H1 (cell line): ENCODE results near the gene LRP5. TPM values are rescaled to one million over a fixed set of nuclear protein-coding genes. Genes with fewer than 3 reads are reported as not detected.

Source experiments
- EZH2 ChIP-seq: fragments of 200-600 bp; sonication (generic); IDR thresholded peaks from 2 replicates; pipeline ENCODE4 v1.7.1; 2012; ENCODE audit warnings: low read depth, mild to moderate bottlenecking, moderate library complexity, low read length, inconsistent platforms; ENCODE audit not compliant: severe bottlenecking
- GTF2F1 ChIP-seq: IDR thresholded peaks from 2 replicates; pipeline ENCODE4 v1.6.1; 2012; ENCODE audit warnings: low read depth, low read length, improper control_type of control experiment, borderline replicate concordance
- JUND ChIP-seq: IDR thresholded peaks from 2 replicates; pipeline ENCODE4 v1.6.1; 2011; ENCODE audit warnings: mild to moderate bottlenecking, improper control_type of control experiment, low read length
- POLR2A ChIP-seq, 2 experiments: IDR thresholded peaks; 1 replicate in 1 of 2; 2 replicates in 1 of 2; pipeline ENCODE4 v1.6.1; 2011; ENCODE audit warnings: low read depth in 2 of 2, low read length in 2 of 2, mild to moderate bottlenecking in 2 of 2; ENCODE audit errors: control extremely low read depth in 1 of 2
- RBBP5 ChIP-seq: IDR thresholded peaks from 2 replicates; pipeline ENCODE4 v1.7.1; 2012; ENCODE audit warnings: low read depth, mild to moderate bottlenecking, inconsistent platforms, low read length, moderate library complexity, borderline replicate concordance
- USF2 ChIP-seq: IDR thresholded peaks from 2 replicates; pipeline ENCODE4 v1.6.1; 2011; ENCODE audit warnings: low read length, improper control_type of control experiment
- polyA plus RNA-seq, 7 experiments: library from polyadenylated mRNA; depleted of rRNA in 3 of 7; stranded (reverse) in 5 of 7; unstranded in 2 of 7; fragments of >200 nt in 5 of 7; fragments of 200-250 nt in 2 of 7; gene quantifications; 1 replicate in 5 of 7; 2 replicates in 1 of 7; 4 replicates in 1 of 7; pipeline versions ENCODE4 v1.2.1 to v1.2.3, GENCODE V29; 2011 to 2013; ENCODE audit warnings: missing spikeins in 2 of 7, mixed read lengths in 2 of 7
- total RNA-seq: library from RNA; stranded (reverse); fragmentation: NEBNext Ultra II Directional; extraction: Animal tissue kit (Norgen Biotek cat#: 25700); gene quantifications from 2 replicates; pipeline ENCODE4 v1.2.1, GENCODE V29; 2021
- TF ChIP-seq, protein P1 (sequence below): IDR thresholded peaks from 2 replicates; pipeline ENCODE4 v1.6.1; 2011; ENCODE audit warnings: low read depth, mild to moderate bottlenecking, low read length; ENCODE audit not compliant: insufficient read depth
- TF ChIP-seq, protein P2 (sequence below): fragments of 300-600 bp; sonication (generic); IDR thresholded peaks from 2 replicates; pipeline ENCODE4 v1.7.1; 2012; ENCODE audit warnings: low read length, moderate library complexity, mild to moderate bottlenecking, inconsistent platforms; ENCODE audit not compliant: insufficient replicate concordance

Gene LRP5
- total and polyA plus RNA-seq, 2 of the 8 experiments (the other 6 are each of a cell fraction or from before 2014, with no cell fraction given), result 19.0 to 38.9 TPM

- TF ChIP-seq, protein P1, sequence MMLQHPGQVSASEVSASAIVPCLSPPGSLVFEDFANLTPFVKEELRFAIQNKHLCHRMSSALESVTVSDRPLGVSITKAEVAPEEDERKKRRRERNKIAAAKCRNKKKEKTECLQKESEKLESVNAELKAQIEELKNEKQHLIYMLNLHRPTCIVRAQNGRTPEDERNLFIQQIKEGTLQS, result no peak
- TF ChIP-seq USF2 (no peak), JUND (no peak), EZH2 (no peak), GTF2F1 (no peak), RBBP5 (no peak), POLR2A (IDR thresholded peaks at IDR 0.05; ENCODE audit: control extremely low read depth in 1 of 2, low read depth in 2 of 2, low read length in 2 of 2) (no peak)
- TF ChIP-seq, protein P2, sequence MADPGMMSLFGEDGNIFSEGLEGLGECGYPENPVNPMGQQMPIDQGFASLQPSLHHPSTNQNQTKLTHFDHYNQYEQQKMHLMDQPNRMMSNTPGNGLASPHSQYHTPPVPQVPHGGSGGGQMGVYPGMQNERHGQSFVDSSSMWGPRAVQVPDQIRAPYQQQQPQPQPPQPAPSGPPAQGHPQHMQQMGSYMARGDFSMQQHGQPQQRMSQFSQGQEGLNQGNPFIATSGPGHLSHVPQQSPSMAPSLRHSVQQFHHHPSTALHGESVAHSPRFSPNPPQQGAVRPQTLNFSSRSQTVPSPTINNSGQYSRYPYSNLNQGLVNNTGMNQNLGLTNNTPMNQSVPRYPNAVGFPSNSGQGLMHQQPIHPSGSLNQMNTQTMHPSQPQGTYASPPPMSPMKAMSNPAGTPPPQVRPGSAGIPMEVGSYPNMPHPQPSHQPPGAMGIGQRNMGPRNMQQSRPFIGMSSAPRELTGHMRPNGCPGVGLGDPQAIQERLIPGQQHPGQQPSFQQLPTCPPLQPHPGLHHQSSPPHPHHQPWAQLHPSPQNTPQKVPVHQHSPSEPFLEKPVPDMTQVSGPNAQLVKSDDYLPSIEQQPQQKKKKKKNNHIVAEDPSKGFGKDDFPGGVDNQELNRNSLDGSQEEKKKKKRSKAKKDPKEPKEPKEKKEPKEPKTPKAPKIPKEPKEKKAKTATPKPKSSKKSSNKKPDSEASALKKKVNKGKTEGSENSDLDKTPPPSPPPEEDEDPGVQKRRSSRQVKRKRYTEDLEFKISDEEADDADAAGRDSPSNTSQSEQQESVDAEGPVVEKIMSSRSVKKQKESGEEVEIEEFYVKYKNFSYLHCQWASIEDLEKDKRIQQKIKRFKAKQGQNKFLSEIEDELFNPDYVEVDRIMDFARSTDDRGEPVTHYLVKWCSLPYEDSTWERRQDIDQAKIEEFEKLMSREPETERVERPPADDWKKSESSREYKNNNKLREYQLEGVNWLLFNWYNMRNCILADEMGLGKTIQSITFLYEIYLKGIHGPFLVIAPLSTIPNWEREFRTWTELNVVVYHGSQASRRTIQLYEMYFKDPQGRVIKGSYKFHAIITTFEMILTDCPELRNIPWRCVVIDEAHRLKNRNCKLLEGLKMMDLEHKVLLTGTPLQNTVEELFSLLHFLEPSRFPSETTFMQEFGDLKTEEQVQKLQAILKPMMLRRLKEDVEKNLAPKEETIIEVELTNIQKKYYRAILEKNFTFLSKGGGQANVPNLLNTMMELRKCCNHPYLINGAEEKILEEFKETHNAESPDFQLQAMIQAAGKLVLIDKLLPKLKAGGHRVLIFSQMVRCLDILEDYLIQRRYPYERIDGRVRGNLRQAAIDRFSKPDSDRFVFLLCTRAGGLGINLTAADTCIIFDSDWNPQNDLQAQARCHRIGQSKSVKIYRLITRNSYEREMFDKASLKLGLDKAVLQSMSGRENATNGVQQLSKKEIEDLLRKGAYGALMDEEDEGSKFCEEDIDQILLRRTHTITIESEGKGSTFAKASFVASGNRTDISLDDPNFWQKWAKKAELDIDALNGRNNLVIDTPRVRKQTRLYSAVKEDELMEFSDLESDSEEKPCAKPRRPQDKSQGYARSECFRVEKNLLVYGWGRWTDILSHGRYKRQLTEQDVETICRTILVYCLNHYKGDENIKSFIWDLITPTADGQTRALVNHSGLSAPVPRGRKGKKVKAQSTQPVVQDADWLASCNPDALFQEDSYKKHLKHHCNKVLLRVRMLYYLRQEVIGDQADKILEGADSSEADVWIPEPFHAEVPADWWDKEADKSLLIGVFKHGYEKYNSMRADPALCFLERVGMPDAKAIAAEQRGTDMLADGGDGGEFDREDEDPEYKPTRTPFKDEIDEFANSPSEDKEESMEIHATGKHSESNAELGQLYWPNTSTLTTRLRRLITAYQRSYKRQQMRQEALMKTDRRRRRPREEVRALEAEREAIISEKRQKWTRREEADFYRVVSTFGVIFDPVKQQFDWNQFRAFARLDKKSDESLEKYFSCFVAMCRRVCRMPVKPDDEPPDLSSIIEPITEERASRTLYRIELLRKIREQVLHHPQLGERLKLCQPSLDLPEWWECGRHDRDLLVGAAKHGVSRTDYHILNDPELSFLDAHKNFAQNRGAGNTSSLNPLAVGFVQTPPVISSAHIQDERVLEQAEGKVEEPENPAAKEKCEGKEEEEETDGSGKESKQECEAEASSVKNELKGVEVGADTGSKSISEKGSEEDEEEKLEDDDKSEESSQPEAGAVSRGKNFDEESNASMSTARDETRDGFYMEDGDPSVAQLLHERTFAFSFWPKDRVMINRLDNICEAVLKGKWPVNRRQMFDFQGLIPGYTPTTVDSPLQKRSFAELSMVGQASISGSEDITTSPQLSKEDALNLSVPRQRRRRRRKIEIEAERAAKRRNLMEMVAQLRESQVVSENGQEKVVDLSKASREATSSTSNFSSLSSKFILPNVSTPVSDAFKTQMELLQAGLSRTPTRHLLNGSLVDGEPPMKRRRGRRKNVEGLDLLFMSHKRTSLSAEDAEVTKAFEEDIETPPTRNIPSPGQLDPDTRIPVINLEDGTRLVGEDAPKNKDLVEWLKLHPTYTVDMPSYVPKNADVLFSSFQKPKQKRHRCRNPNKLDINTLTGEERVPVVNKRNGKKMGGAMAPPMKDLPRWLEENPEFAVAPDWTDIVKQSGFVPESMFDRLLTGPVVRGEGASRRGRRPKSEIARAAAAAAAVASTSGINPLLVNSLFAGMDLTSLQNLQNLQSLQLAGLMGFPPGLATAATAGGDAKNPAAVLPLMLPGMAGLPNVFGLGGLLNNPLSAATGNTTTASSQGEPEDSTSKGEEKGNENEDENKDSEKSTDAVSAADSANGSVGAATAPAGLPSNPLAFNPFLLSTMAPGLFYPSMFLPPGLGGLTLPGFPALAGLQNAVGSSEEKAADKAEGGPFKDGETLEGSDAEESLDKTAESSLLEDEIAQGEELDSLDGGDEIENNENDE, result no peak
Observed at GRCh38 chr11:68326334-68327215, 14.2 kb downstream of the LRP5 start (continued).
